ENCODE data around the gene NUDT2. TPM values are rescaled to one million over a fixed set of nuclear protein-coding genes. Genes with fewer than 3 reads are reported as not detected.

The NUDT2 gene
- total RNA-seq, 1 donor from 2014 or later: 7.2 TPM

DNA sequence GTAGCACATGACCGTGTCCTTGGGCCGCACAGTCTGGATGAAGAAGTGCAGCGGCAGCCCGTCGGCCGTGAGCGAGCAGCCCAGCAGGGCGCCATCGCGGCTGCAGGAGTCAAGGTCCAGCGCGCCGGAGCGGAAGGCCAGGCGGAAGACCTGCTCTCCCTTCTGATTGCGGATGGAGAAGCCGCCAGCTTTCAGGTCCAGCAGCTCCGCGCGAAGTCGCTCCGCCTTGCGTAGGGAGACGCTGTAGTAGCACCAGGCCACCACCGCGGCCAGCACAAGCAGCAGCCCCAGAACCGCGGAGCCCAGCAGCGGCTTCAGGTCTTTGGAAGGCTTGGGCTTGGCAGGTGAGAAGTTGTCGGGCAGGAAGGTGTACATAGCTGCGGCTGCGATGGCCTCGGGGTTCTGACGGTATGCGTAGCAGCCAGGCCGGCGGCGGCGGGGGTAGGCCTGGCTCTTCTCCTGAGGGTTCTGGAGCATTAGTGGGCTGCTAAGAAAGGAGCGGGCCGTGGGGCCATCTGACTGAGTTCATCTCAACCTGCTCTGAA lies 43.2 kb downstream of the NUDT2 start:
- Mint-ChIP-seq H3K27ac (ENCODE audit: unreplicated experiment) (no peak overlapping the region), H3K36me3 (ENCODE audit: unreplicated experiment) (peaks cover 26% of the 10 kb centered on the region), H3K27me3 (ENCODE audit: unreplicated experiment) (peaks cover 14% of the 10 kb centered on the region), H3K4me3 (ENCODE audit: unreplicated experiment) (no peak overlapping the region), H3K4me1 (ENCODE audit: low read depth, unreplicated experiment) (peaks cover 13% of the 10 kb centered on the region), H3K9me3 (ENCODE audit: unreplicated experiment) (peaks cover 6% of the 10 kb centered on the region)
- no peak for DNase-seq
- TF ChIP-seq, protein P1, sequence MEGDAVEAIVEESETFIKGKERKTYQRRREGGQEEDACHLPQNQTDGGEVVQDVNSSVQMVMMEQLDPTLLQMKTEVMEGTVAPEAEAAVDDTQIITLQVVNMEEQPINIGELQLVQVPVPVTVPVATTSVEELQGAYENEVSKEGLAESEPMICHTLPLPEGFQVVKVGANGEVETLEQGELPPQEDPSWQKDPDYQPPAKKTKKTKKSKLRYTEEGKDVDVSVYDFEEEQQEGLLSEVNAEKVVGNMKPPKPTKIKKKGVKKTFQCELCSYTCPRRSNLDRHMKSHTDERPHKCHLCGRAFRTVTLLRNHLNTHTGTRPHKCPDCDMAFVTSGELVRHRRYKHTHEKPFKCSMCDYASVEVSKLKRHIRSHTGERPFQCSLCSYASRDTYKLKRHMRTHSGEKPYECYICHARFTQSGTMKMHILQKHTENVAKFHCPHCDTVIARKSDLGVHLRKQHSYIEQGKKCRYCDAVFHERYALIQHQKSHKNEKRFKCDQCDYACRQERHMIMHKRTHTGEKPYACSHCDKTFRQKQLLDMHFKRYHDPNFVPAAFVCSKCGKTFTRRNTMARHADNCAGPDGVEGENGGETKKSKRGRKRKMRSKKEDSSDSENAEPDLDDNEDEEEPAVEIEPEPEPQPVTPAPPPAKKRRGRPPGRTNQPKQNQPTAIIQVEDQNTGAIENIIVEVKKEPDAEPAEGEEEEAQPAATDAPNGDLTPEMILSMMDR (IDR thresholded peaks at IDR 0.05; ENCODE audit: partially characterized antibody, unreplicated experiment): no peak

DNA sequence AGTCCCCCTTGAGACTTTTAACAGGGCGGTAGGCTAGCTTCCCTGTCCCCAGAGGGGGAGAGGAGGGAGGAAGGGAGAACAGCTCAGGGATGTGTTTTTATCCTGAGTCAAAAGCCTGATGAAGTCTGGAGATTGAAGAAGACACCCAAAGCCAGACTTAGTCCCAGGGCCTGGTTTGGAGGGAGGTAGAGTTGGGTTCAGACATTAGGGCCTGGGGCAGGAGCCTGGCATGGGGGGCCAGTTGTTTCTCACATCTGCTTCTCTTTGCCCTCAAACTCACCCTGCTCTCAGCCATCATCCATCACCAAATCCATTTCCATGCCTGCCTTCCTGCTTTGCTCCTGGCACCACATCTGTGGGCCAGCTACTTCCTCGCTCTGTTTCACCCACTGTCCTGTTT lies 44.4 kb downstream of the NUDT2 start:
- no peak for DNase-seq
- peaks cover 20% of the 10 kb centered on the region for H3K36me3 Mint-ChIP-seq (ENCODE audit: unreplicated experiment)
- H3K4me1 Mint-ChIP-seq (ENCODE audit: low read depth, unreplicated experiment): peaks cover 13% of the 10 kb centered on the region
- H3K27me3 Mint-ChIP-seq (ENCODE audit: unreplicated experiment): peaks cover 18% of the 10 kb centered on the region
- peaks cover 11% of the 10 kb centered on the region for H3K9me3 Mint-ChIP-seq (ENCODE audit: unreplicated experiment)
- no peak overlapping the region for H3K27ac Mint-ChIP-seq (ENCODE audit: unreplicated experiment)
- TF ChIP-seq, protein P1 (IDR thresholded peaks at IDR 0.05; ENCODE audit: partially characterized antibody, unreplicated experiment): no peak
- no peak overlapping the region for H3K4me3 Mint-ChIP-seq (ENCODE audit: unreplicated experiment)

DNA sequence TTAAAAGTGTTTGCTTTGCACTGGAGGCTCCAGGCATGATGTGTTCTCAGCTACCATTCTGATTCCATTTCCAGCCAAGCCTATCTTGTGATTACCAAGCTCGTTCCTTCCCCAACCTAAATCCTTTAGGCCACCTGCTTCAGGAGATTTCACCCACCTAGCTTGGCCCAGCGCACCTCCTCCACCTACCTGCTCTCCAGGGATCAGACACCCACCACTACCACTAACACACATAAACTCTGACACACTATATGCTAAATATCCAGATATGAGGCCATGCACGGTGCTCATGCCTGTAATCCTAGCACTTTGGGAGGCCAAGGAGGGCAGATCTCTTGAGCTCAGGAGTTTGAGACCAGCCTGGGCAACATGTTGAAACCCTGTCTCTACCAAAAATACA lies 45.0 kb downstream of the NUDT2 start:
- no peak for DNase-seq
- H3K4me3 Mint-ChIP-seq (ENCODE audit: unreplicated experiment): peak overlapping the region; percentile 18
- peaks cover 13% of the 10 kb centered on the region for H3K4me1 Mint-ChIP-seq (ENCODE audit: low read depth, unreplicated experiment)
- H3K9me3 Mint-ChIP-seq (ENCODE audit: unreplicated experiment): peaks cover 11% of the 10 kb centered on the region
- TF ChIP-seq, protein P1 (IDR thresholded peaks at IDR 0.05; ENCODE audit: partially characterized antibody, unreplicated experiment): no peak
- peaks cover 18% of the 10 kb centered on the region for H3K27me3 Mint-ChIP-seq (ENCODE audit: unreplicated experiment)
- no peak overlapping the region for H3K27ac Mint-ChIP-seq (ENCODE audit: unreplicated experiment)
- H3K36me3 Mint-ChIP-seq (ENCODE audit: unreplicated experiment): peaks cover 15% of the 10 kb centered on the region

DNA sequence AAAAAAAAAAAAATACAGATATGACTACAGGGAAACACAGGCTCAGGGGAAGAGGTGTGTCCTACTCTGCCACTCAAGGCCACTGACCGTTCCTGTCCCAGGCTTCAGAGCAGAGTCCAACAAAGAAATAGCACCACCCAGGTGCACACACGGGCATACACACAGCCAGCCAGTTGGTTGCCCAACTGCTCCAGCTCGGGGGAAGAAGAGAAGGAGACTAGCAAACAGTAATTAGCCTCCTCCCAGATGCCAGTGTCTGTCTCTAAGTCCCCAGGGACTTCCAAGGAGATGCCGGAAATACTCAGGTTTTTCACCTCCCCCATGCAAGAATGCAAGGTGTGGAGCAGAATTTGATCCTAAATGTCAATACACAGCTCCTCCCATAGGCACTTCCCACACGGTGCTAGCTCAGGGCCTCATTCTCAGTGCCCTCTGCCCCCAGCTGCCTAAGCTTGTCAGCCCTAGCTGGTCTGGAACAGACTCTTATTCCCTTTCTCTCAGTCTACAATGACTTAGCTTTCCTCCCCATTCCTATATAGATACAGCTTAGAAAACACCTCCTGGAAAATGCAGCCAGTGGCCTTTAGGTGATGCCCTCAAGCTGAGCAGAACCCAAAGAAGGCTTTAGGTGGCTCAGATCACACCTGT lies 45.7 kb downstream of the NUDT2 start:
- TF ChIP-seq, protein P1 (IDR thresholded peaks at IDR 0.05; ENCODE audit: partially characterized antibody, unreplicated experiment): no peak
- H3K27me3 Mint-ChIP-seq (ENCODE audit: unreplicated experiment): peaks cover 18% of the 10 kb centered on the region
- H3K27ac Mint-ChIP-seq (ENCODE audit: unreplicated experiment): peak overlapping the region; percentile 59

DNA sequence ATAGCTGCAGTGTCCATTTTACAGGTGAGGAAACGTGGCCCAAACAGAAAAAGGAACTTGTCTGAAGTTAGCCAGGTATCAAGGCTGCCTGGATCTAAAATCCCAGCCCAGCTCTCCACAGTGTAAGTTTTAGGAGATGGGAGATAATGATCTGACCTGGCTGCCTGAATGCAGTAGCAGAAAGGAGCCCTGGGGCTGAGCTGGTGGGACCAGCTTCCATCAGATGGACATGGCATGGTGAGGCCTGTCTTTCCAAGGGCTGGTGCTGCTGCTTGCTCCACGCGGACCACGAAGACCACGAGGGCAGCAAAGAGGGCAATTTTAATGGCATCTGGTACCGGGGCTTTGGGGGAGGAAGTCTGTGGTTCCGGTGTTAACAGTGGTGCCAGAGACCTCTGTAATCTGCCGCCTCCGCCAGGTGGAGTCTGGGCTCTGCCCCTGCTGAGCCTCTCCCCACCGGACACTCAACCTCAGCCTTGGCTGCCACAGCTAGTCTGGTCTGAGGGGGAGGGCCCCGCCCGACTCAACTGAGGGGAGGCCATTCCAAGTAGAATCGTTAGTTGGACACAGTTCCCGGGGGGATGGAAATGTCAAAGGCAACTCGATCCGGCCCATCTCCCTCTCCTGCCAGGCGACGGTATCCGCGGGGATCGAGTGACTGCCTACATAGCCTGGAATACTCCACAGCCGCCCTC lies 46.7 kb downstream of the NUDT2 start:
- H3K27ac Mint-ChIP-seq (ENCODE audit: unreplicated experiment): peak overlapping the region; percentile 76
- H3K4me1 Mint-ChIP-seq (ENCODE audit: low read depth, unreplicated experiment): peaks cover 18% of the 10 kb centered on the region
- peaks cover 9% of the 10 kb centered on the region for H3K36me3 Mint-ChIP-seq (ENCODE audit: unreplicated experiment)
- peak overlapping the region; percentile 88 for H3K4me3 Mint-ChIP-seq (ENCODE audit: unreplicated experiment)
- peaks cover 15% of the 10 kb centered on the region for H3K9me3 Mint-ChIP-seq (ENCODE audit: unreplicated experiment)
- TF ChIP-seq, protein P1 (IDR thresholded peaks at IDR 0.05; ENCODE audit: partially characterized antibody, unreplicated experiment): peak; percentile 15
- DNase-seq: peak; percentile 67
- H3K27me3 Mint-ChIP-seq (ENCODE audit: unreplicated experiment): peaks cover 19% of the 10 kb centered on the region

More for the DNA sequence above, 45.7 kb downstream of the NUDT2 start:
- H3K4me3 Mint-ChIP-seq (ENCODE audit: unreplicated experiment): peak overlapping the region; percentile 88
- no peak for DNase-seq
- peaks cover 16% of the 10 kb centered on the region for H3K4me1 Mint-ChIP-seq (ENCODE audit: low read depth, unreplicated experiment)
- peaks cover 15% of the 10 kb centered on the region for H3K9me3 Mint-ChIP-seq (ENCODE audit: unreplicated experiment)
- peaks cover 13% of the 10 kb centered on the region for H3K36me3 Mint-ChIP-seq (ENCODE audit: unreplicated experiment)
